GM19372 (cell line): ENCODE data around the gene FAIM2.

Experiments
- ATAC-seq: cut with Tn5 transposase; IDR thresholded peaks from one replicate; pipeline ENCODE4 v1.9.1; 2021; ENCODE audit warnings: mild to moderate bottlenecking, low read depth, moderate library complexity; ENCODE audit not compliant: unreplicated experiment

The FAIM2 gene

DNA sequence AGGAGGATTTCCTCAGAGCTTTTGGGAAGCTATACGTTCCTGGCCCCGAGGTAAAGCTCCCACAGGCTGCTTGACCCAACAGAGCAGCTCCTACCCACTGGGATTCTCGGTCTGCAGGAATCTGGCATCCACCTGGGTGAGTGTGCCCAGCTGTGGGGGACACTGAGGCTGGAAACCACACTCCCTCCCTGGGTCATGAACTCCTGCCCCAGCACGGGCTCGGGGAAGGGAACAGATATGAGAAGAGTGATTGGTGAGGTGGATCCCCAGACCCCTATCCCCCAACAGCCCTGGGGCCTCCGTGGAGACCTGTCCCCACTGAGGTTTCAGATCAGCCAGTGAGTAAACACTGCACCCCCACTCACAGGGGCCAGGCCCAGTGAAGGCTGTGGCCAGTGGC is 3.3 kb downstream of the FAIM2 start:
- ATAC-seq = no peak

DNA sequence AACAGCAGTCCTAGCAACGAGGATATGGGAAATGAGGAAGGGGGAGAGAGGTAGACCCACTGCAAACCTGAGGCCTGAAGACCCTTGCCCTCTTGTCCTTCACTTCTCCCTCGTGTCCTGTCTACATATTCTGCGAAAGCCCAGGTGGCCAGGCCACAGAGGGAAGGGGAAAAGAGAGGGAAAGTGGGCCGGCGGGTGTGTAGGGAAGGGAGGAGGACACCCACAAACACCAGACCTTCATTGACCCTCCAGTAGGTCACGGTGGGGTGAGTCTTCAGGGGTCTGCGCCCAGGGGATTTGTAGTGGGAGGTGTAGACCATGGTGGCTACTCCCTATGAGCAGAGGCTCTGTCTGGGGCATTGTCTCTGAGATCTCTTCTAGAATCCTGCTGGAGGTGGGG is 3.8 kb downstream of the FAIM2 start:
- ATAC-seq = no peak

DNA sequence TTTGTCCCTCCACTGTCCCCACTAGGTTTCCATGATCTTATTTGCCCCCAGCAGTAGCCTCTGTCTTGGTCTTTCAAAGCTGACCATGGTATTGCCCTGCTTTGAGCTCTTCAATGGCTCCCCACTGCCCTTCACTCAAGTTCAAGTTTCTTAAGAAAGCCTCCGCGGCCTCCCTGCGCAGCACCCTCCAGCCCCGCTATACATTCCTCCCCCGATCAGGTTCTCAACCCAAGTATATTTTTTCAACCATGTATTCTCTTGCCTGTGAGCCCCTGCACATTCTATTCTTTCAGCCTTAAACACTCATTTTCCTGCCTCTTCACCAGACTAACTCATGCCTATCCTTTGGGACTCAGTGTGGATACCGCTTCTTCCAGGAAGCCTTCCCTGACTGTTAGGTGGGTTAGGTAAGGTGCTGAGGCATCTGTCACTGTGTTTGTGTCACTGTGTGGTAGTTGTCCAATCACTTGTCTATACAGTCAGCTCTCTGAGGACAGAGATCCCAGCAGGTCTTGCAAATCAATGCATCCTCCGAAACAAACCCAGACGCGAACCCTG is 4.3 kb downstream of the FAIM2 start:
- ATAC-seq = no peak

DNA sequence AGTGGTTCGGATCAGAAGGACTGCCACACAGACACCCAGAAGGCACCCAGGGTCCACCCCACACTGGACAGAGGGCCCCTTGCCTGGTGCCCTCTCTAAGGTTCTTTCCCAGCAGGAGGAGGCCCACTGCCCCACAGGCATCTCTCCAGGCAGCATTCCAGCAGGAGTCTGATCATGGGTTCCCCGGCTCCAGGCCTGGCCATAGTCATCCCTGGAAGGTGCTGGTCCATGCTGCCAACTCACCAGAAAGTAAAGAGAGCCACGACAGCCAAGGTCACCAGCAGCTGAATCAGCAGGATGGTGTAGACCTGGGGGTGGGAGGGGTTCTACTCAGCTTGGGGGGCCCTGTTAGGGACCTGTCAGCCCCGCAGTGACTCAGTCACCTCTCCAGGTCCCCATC is 6.4 kb downstream of the FAIM2 start:
- no peak for ATAC-seq

DNA sequence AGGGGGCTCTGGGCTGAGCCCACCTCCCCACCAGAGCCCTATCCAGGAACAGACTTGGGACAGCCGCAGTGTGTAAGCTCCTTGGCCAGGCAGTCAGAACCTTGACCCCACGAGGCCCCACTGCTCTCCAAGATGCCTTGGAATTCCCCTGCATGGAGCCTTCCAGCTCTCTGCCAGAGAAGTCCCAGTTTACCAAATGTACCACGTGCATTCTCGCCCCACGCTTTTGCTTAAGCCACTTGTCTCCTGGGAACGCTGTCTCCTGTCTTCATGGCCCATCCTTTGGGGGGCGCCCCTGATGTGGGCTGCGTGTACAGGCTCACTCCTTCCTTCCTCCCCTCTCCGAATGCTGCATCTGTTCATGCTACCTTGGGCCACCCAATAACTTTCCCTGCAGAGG is 7.9 kb downstream of the FAIM2 start:
- ATAC-seq = no peak

DNA sequence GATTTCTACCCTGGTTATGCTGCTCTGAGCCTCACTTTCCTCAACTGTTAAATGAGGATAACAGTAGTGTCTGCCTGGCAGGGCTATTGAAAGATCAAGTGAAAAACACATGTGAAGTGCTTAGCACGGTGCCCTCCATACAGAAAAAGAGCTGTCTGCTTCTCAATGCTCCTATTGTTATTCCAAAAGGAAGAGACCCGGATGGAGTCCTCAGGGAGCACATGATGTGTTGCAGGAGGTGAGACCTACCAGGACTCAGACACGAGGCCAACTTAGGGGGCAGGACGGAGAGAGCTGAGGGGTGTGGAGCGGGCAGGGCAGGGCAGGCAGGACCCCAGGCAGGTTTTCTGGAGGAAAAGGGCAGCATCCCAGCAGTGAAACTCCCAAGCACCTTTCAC is 8.9 kb downstream of the FAIM2 start:
- ATAC-seq = no peak

DNA sequence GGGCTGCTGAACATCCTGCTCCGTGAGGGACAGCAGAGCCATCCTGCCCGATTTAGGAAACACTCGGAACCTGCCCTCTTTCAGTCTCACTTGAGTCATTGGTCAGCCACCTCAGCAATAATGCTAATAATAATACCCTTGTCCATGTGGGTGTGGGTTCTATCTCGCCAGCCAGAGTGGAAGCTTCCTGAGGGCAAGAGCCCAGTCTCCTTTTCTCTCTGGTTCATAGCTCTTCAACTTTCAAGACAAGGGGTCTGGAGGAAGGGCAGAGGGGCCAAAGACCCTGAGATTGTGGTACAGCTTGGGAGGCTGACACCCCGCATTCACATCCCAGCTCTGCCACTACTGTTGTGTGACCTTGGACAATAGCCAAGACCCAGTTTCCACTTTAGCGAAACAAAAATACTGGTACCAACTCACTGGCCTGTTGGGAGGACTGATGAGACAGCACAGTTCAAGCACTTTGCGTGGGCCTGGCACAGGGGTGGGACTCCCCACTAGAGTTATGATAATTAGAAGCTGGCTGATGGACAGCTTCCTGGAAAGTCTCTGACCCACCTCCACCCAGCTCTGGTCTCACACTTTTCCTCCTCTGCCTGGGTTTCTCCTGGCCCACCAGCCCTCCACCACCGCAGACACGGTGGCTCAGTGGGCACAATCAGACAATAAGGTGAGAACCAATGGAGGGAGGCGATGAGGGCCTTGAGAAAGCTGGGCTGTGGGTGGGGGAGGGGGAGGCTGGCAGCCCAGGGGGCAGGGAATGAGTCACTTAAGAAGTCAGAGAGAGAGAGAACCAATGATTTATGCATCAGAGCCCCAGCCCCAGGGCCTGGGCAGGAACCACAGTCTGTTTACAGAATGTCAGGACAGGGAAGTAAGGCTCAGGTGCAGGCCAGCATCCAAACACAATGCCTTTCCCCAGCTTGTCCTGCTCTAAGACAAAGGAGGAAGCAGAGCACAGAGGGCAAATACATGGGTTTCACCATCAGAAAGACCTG is 9.6 kb downstream of the FAIM2 start:
- no peak for ATAC-seq

DNA sequence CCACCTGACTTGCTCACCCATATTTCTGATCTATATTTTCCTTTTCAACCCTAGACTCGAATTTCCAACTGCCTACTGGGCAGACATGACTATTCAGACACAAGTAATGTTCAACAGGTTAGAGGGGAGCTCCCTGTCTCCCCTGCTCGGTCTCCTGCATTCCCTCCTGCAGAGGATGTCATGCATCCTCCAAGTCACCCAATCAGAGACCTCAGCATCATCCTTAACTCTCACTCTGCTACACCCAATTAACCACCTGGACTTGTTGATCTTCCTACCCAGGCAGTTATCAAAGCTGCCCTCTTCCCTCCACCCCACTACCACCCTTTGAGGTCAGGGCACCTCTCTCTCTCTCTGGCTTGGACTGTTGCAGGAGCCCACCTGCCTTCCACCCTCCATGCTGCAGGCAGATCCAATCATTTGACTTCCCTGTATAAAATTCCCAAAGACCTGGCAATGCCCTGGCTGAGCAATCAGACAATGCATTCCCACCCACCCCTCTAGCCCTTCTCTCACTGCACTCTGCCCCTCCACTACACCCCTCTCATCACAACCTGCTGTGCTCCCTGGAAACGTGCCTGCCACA is 10.9 kb downstream of the FAIM2 start:
- ATAC-seq = no peak

DNA sequence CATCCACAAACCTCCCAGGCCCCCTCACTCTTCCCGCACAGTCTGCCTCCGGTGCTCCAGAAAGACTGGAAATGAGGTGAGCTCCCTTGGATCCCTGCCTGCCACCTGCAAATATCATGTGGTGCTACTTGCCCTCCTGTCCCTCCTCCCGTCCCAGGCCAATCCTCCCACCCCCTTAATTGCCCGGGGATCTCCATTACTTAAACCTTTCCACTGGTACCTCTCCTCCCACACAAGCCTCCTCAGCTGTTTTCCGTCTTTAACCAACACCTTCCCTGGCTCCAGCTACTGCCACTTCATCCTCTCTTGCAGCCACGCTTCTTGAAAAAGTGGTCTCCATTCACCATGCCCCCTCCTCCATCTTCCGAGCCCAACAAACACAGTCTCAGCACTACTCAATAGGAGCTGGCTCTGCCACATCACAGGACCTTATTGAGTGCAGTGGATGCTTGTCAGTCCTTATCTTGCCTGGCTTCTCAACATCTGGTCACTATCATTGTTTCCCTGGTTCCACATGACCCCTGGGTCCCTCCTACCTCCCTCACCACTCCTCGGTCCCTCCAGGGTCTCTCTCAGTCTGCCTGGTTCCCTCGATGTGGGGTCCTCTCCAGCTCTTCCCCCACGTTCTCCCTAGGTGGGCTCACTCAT is 11.5 kb downstream of the FAIM2 start:
- no peak for ATAC-seq

DNA sequence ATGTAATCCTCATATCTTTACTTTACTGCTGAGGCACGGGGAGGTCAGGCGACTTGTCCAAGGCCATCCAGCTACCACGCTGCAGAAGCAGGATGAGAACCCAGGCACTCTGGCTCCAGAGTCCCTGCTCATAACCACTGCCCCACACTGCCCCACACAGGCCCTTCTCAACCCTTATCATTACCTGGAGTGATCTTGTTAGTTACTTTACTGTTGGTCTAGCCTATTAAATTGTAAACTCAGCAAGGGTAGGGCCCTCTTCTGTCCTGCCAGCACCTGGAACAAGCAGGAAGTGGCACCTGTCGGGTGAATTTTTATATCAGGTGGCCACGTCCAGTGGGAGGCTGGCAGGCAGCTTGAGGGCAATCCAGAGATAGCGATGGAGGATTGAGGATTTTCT is 12.2 kb downstream of the FAIM2 start:
- no peak for ATAC-seq

DNA sequence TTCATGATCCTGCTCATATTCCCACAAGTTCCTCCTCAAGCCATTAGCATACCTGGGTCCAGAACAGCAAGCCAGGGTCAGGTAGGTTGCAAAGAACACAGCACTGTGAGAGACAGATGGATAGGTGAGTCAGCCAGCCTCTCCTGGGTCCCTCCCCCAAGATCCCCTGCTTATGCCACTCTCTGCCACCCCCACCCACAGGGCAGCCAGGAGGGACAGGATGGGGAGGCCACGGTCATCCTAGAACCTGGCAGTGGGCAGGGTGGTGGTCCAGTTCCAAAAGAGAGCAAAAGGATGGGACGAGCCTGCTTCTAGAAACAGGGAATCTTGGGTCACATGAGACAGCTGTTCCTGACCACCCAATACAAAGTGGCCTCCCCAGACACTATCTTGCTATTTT is 12.7 kb downstream of the FAIM2 start:
- ATAC-seq = no peak

DNA sequence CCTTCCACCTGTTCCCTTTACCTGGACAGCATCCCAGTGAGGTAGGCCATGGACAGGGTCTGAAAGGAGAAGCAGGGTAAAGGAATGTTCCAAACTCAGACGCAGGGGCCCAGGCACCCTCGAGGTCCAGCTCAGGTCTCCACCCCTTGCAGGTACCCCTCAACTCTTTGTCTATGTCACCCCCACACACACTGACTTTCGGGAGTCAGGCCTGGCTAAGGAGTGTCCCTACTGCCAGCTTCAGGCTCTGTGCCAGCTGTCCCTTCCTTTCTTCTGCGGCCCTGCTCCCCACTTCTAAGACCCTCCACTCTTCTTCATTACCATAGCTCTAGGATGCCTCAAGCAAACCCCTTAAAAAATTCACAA is 13.6 kb downstream of the FAIM2 start:
- ATAC-seq = no peak

DNA sequence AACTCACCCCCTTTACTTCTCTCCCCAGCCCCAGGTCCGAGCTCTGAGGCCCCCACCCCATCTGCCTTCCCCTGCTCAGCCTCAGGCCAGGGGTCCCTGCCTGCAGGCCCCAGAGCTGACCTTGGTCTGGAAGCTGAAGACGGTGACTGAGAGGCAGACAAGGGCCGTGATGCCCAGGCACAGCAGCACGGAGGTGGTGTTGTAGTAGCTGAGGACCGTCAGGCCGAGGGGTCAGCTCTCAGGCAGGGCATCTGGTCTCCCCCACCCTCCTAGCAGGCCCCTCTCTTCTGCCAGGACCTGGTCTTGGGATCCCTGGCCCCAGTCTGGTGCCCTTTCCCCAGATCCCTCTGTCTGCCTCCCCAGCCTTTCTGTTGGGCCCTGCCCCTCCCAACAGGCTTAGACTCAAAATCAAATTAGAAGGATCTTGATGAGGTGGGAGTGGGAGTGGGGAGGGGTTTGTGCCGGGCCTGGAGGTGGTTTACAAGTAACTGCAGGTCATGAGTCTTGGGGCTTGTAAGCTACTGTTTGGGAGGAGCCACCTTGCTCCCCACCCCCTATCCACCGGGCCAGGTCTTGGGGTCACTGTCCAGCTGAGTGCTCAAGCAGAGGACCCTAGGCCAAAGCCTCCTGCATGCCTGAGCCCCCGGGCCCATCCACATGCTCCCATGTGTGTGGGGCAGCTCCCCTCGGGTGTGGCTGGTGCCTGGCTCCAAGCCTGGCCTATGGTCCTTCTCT is 14.2 kb downstream of the FAIM2 start:
- no peak for ATAC-seq

DNA sequence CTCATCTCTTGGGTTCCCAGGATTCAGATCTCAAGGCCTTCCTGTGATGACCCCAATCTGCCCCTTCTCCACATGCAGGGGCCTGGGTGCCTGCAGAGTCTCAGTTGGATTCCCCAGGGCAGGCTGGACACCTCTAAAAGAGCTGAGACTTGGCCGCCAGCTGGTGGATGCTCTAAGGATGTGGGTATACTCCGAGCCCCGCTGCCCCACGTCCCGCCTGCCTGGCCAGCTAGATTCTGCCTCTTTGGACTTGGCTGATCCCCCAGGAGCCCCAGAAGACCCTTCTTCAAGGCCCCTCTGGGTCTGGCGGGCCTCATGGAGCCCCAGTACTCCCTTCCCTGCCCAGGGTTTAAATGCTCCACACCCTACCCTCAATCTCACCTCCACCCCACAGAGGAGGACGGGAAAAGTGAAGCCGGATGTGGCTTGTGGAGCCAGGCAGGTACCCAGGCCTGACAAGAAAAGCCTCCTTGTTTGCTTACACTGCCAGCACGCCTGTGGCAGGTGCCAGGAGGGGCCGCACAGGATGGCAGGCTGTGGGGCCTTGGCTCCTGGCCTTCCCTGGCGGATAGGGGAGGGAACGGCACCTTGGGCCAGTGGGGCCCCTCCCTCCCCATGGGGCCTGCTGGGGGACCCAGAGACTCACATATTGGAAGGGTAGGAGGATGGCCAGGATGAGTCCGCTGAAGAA is 15.1 kb downstream of the FAIM2 start:
- ATAC-seq = no peak

DNA sequence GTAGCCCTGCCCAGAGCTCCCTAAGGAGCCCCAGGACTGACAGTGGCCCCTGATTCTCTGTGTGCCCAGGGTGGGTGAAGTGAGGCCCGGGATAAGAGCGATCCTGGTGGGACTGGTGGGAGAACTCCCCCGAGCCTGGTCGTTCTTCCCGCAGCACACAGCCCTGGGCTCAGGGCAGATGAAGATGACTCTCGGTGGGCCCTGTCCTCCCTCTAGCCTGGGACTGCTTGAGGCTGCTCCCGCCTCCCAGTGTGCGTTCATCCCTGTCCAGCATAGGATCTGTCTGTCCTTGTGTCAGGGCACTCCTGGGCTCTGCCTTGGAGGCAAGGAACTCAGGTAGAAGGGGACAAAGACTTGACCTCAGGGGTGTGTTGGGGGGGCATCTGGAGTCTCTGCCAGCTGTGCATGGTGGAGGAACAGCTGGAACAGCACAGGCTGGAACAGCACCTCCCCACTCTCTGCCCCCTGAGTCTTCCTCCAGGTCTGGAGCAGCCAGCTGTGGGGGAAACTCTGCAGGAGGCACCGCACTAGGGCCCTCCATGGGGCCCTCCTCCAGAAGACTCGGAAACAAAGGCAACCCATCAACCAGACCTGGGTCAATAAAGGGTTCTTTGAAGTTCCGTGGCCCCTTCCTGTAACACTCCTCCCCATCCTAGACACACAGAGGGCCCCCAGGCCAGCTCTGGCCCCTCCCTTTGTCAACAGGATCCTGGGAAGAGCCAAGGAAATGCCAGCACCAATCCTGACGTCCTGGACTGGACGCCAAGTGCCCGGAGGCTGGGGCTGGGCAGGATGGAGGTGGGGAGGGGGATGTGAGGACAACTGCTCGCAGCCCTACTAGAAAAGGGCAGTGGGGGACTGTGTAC is 15.9 kb downstream of the FAIM2 start:
- ATAC-seq = no peak

DNA sequence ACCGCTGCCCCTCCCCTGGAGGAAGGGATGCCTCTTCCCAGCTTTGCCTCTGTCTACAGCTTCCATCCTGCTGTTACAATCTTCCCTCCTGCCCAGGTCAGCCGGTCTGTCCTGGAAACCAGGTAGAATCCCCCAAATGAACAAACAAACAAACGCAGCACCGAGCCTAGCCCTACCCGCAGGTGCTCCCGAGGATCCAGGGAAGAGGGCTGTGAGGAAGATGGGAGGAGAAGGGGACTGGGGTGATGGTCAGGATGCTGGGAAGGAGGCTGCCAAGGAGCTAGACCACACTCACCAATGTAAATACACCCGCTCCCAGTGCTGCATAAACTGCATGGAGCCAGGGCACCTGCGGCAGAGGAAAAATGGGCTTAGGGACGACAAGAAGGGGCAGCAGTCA is 16.6 kb downstream of the FAIM2 start:
- no peak for ATAC-seq

DNA sequence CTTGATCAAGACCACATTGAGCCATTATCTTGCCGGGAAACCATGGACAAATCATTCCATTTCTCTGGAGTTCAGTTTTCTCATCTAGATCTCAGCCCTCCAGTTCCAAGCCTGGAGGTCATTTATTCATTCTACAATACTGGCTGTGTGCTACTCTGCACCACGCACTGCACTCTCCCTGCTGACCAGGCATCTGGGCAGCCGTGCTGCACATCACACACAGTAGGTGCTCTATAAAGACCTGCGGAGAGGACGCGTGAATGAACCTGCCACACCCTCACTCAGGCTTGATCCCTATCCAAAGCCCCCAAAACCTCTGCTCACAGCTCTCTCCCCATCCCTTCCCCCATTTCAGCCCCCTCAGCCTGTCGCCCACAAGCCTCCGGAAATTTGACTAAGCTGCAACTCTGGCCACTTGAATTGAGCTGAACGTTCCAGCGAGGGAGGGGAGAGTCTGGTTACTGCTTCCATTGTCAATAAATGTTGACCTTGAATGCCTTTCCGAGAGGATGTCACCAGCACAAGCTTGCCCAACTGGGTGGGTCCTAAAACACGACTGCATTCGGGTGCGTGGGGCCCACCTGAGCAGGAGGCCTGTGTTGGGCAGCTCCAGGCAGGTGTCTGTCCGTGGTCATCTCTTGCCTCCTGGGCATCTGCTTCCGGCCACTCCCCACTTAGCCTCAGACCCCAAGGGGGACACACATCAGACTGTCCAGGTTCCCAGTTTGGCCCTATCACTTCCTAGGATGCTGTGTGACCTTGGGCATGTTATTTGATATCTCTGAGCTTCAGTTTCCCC is 17.8 kb downstream of the FAIM2 start:
- ATAC-seq = no peak

DNA sequence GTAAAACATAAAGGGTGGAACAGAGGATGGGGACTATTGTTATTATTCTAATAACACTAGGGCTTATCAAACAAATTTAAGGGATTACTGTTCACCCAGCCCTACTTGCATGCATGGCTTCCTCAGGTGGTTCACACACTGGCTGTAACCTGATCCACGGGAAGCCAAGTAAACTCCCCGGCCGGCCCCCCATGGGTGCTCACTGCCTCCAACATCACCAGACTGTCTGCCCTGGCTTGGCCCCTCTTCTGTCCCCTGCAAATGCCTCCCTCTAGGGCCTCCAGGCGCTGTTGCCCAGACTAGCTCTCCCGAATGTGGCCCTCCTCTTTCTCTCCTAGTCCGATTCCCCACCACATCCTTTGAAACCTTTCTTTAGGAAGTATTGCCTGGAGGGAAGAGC is 18.6 kb downstream of the FAIM2 start:
- ATAC-seq = no peak
